Endodermal cell (in vitro differentiated cells): ENCODE results near the gene DENND6B. TPM values are rescaled to one million over a fixed set of nuclear protein-coding genes. Genes with fewer than 3 reads are reported as not detected.
A peak's percentile ranks its signal among the peaks of the same experiment; 100 is the strongest.
"Not testable (repeated sequence)": the region's sequence is repeated elsewhere in the genome, so short reads cannot be mapped to it uniquely, and the experiment has no call there.

Experiments used
- DNase-seq: peaks from one replicate; pipeline ENCODE4 v3.0.0-alpha.2; 2017
- H3K27ac ChIP-seq: 2 replicates; pipeline ENCODE4 v1.5.1; 2013; ENCODE audit warnings: mild to moderate bottlenecking, low read depth, low read length, moderate library complexity
- H3K27me3 ChIP-seq: 2 replicates; pipeline ENCODE4 v1.6.1; 2013; ENCODE audit warnings: mild to moderate bottlenecking, low read length, moderate library complexity; ENCODE audit not compliant: insufficient read depth, control insufficient read depth, poor library complexity, severe bottlenecking
- H3K36me3 ChIP-seq: 2 replicates; pipeline ENCODE4 v1.7.0; 2013; ENCODE audit warnings: mild to moderate bottlenecking, low read length, moderate library complexity; ENCODE audit not compliant: control insufficient read depth, insufficient read depth
- H3K4me1 ChIP-seq: one replicate; pipeline ENCODE4 v1.7.0; 2013; ENCODE audit warnings: low read length; ENCODE audit not compliant: control insufficient read depth, insufficient read depth
- H3K4me3 ChIP-seq: 2 replicates; pipeline ENCODE4 v1.5.1; 2013; ENCODE audit warnings: mild to moderate bottlenecking, low read length, moderate library complexity
- H3K9ac ChIP-seq: 2 replicates; pipeline ENCODE4 v1.6.1; 2013; ENCODE audit warnings: mild to moderate bottlenecking, low read length, moderate library complexity; ENCODE audit not compliant: poor library complexity, severe bottlenecking; ENCODE audit errors: extremely low read depth
- H3K9me3 ChIP-seq: 2 replicates; pipeline ENCODE4 v1.6.1; 2013; ENCODE audit warnings: mild to moderate bottlenecking, low read length, moderate library complexity; ENCODE audit not compliant: control insufficient read depth
- H3K27ac Mint-ChIP-seq: 2 replicates; pipeline ENCODE4 v1.8.0; 2020; ENCODE audit warnings: mixed read lengths
- H3K27me3 Mint-ChIP-seq: 2 replicates; pipeline ENCODE4 v1.8.0; 2021; ENCODE audit warnings: mild to moderate bottlenecking, mixed read lengths; ENCODE audit not compliant: insufficient read depth
- H3K36me3 Mint-ChIP-seq: 2 replicates; pipeline ENCODE4 v1.8.0; 2020; ENCODE audit warnings: low read depth, mixed read lengths
- H3K4me1 Mint-ChIP-seq: 2 replicates; pipeline ENCODE4 v1.8.0; 2020; ENCODE audit warnings: mixed read lengths
- H3K4me3 Mint-ChIP-seq: 2 replicates; pipeline ENCODE4 v1.8.0; 2020; ENCODE audit warnings: mild to moderate bottlenecking, moderate library complexity, mixed read lengths
- H3K9me3 Mint-ChIP-seq: 2 replicates; pipeline ENCODE4 v1.8.0; 2020; ENCODE audit warnings: mild to moderate bottlenecking, mixed read lengths
- CTCF ChIP-seq: fragments of 200-600 bp; sonication (generic); conservative IDR thresholded peaks from 2 replicates; pipeline ENCODE4 v1.5.0; 2021; ENCODE audit warnings: antibody characterized with exemption, mild to moderate bottlenecking
- WGBS, 2 experiments: methylation state at CpG; one replicate each; pipeline versions ENCODE4 v1.1.5 to v1.1.7; 2013; ENCODE audit warnings: missing lambda C conversion rate in 2 of 2, mixed read lengths in 1 of 2; ENCODE audit not compliant: insufficient coverage in 1 of 2, insufficient read length in 1 of 2; 5-methylcytosine and 5-hydroxymethylcytosine counted together
- total RNA-seq, 2 donors: library from RNA; stranded (reverse); fragmentation: NEBNext Ultra II Directional in 1 of 2; extraction: Animal tissue kit (Norgen Biotek cat#: 25700) in 1 of 2; gene quantifications; 2 replicates in 1 of 2; 3 replicates in 1 of 2; pipeline ENCODE4 v1.2.1, GENCODE V29; 2021

DENND6B gene
- total RNA-seq, 2 donors from 2014 or later = 8.3 to 14.2 TPM

- Mint-ChIP-seq H3K27ac (no peak overlapping the region), H3K4me1 (no peaks in the 10 kb centered on the region), H3K9me3 (no peaks in the 10 kb centered on the region), H3K4me3 (no peak overlapping the region), H3K36me3 (no peaks in the 10 kb centered on the region), H3K27me3 (peaks cover 5% of the 10 kb centered on the region)
- Histone ChIP-seq H3K27ac (no peak overlapping the region), H3K36me3 (no peaks in the 10 kb centered on the region), H3K27me3 (no peaks in the 10 kb centered on the region), H3K9ac (no peak overlapping the region), H3K9me3 (peaks cover 11% of the 10 kb centered on the region), H3K4me3 (no peak overlapping the region), H3K4me1 (no peaks in the 10 kb centered on the region)
- peak; percentile 17 for DNase-seq
- WGBS, 2 experiments = 96 to 100% methylated on average over 5 to 13 of the region's 13 CpGs
- TF ChIP-seq CTCF = no peak
Observed at GRCh38 chr22:50337262-50338041, 10.6 kb upstream of the DENND6B start.

GRCh38 chr22:50334433-50334832 is 7.6 kb upstream of the DENND6B start:
- H3K36me3 ChIP-seq, H3K27me3 ChIP-seq, H3K4me1 Mint-ChIP-seq, DNase-seq, H3K27ac Mint-ChIP-seq, H3K36me3 Mint-ChIP-seq, H3K4me1 ChIP-seq, H3K4me3 Mint-ChIP-seq, H3K9me3 Mint-ChIP-seq, H3K9ac ChIP-seq, H3K4me3 ChIP-seq, H3K27ac ChIP-seq, H3K27me3 Mint-ChIP-seq: not testable (repeated sequence)
- peaks cover 11% of the 10 kb centered on the region for H3K9me3 ChIP-seq
- WGBS, 2 experiments = 93 to 94% methylated on average over 3 to 5 of the region's 5 CpGs

- H3K9ac ChIP-seq = no peak overlapping the region
- no peak overlapping the region for H3K4me3 ChIP-seq
- H3K36me3 ChIP-seq = no peaks in the 10 kb centered on the region
- H3K9me3 ChIP-seq = no peaks in the 10 kb centered on the region
- H3K27ac ChIP-seq = no peak overlapping the region
- 96 to 100% methylated on average over 2 to 5 of the region's 6 CpGs for WGBS, 2 experiments
- no peaks in the 10 kb centered on the region for H3K4me1 ChIP-seq
- Mint-ChIP-seq H3K36me3 (no peaks in the 10 kb centered on the region), H3K27me3 (peaks cover 28% of the 10 kb centered on the region), H3K4me3 (no peak overlapping the region), H3K9me3 (no peaks in the 10 kb centered on the region), H3K4me1 (peaks cover 6% of the 10 kb centered on the region), H3K27ac (no peak overlapping the region)
- TF ChIP-seq CTCF = no peak
- peaks cover 7% of the 10 kb centered on the region for H3K27me3 ChIP-seq
- no peak for DNase-seq
Observed at GRCh38 chr22:50329236-50329635, 2.4 kb upstream of the DENND6B start.

- no peak overlapping the region for H3K27ac ChIP-seq
- no peak overlapping the region for H3K27ac Mint-ChIP-seq
- H3K36me3 Mint-ChIP-seq = no peaks in the 10 kb centered on the region
Observed at GRCh38 chr22:50327711-50328019, 853 bp upstream of the DENND6B start.

More at GRCh38 chr22:50327711-50328019, 853 bp upstream of the DENND6B start:
- Mint-ChIP-seq H3K27me3 (peaks cover 29% of the 10 kb centered on the region), H3K4me1 (peaks cover 6% of the 10 kb centered on the region), H3K4me3 (peak overlapping the region; percentile 73), H3K9me3 (no peaks in the 10 kb centered on the region)
- H3K9ac ChIP-seq = peak overlapping the region; percentile 51
- no peak for TF ChIP-seq CTCF
- peaks cover 7% of the 10 kb centered on the region for H3K27me3 ChIP-seq
- H3K4me3 ChIP-seq = peak overlapping the region; percentile 78
- DNase-seq = no peak
- 93 to 96% methylated on average over 21 to 22 of the region's 22 CpGs for WGBS, 2 experiments
- H3K9me3 ChIP-seq = no peaks in the 10 kb centered on the region
- H3K36me3 ChIP-seq = no peaks in the 10 kb centered on the region
- no peaks in the 10 kb centered on the region for H3K4me1 ChIP-seq
